T-helper 2 cell treated with Interferon-gamma antibody and Interleukin-4, amounts not matched to agents 5 μg/mL and 100 μg/mL, for 36 hours (primary cell): ENCODE results near the gene PEF1.
A peak's percentile ranks its signal among the peaks of the same experiment; 100 is the strongest.

Experiments used
- DNase-seq: peaks from one replicate; pipeline ENCODE4 v3.0.0; 2021; ENCODE audit warnings: low spot score
- H3K27ac Mint-ChIP-seq: one replicate; pipeline ENCODE4 v1.8.0; 2021; ENCODE audit warnings: mild to moderate bottlenecking, mixed read lengths
- H3K27me3 Mint-ChIP-seq: one replicate; pipeline ENCODE4 v1.8.0; 2021; ENCODE audit warnings: low read depth, mixed read lengths
- H3K36me3 Mint-ChIP-seq: one replicate; pipeline ENCODE4 v1.8.0; 2021; ENCODE audit warnings: low read depth, mixed read lengths
- H3K4me1 Mint-ChIP-seq: one replicate; pipeline ENCODE4 v1.8.0; 2021; ENCODE audit warnings: low read depth, mixed read lengths
- H3K4me3 Mint-ChIP-seq: one replicate; pipeline ENCODE4 v1.8.0; 2022; ENCODE audit warnings: mild to moderate bottlenecking, moderate library complexity, mixed read lengths
- H3K9me3 Mint-ChIP-seq: one replicate; pipeline ENCODE4 v1.8.0; 2021; ENCODE audit warnings: mixed read lengths

PEF1 gene

GRCh38 chr1:31667065-31667785 lies 22.5 kb upstream of the PEF1 start:
- H3K4me1 Mint-ChIP-seq = peaks cover 4% of the 10 kb centered on the region
- DNase-seq = no peak
- H3K27ac Mint-ChIP-seq = no peak overlapping the region
- no peak overlapping the region for H3K4me3 Mint-ChIP-seq
- H3K36me3 Mint-ChIP-seq = no peaks in the 10 kb centered on the region
- H3K27me3 Mint-ChIP-seq = peaks cover 26% of the 10 kb centered on the region
- no peaks in the 10 kb centered on the region for H3K9me3 Mint-ChIP-seq

GRCh38 chr1:31666263-31666963 lies 21.7 kb upstream of the PEF1 start:
- DNase-seq = no peak
- no peak overlapping the region for H3K27ac Mint-ChIP-seq
- no peaks in the 10 kb centered on the region for H3K36me3 Mint-ChIP-seq

GRCh38 chr1:31665234-31665878 lies 20.7 kb upstream of the PEF1 start:
- Mint-ChIP-seq H3K4me3 (no peak overlapping the region), H3K27me3 (peaks cover 20% of the 10 kb centered on the region), H3K27ac (no peak overlapping the region), H3K4me1 (peaks cover 4% of the 10 kb centered on the region), H3K9me3 (no peaks in the 10 kb centered on the region), H3K36me3 (no peaks in the 10 kb centered on the region)
- no peak for DNase-seq

More at GRCh38 chr1:31666263-31666963, 21.7 kb upstream of the PEF1 start:
- no peak overlapping the region for H3K4me3 Mint-ChIP-seq
- H3K27me3 Mint-ChIP-seq = peaks cover 26% of the 10 kb centered on the region
- peaks cover 4% of the 10 kb centered on the region for H3K4me1 Mint-ChIP-seq
- no peaks in the 10 kb centered on the region for H3K9me3 Mint-ChIP-seq

GRCh38 chr1:31664528-31664927 lies 19.9 kb upstream of the PEF1 start:
- no peak overlapping the region for H3K4me3 Mint-ChIP-seq
- no peak overlapping the region for H3K27ac Mint-ChIP-seq
- H3K36me3 Mint-ChIP-seq = no peaks in the 10 kb centered on the region
- H3K4me1 Mint-ChIP-seq = no peaks in the 10 kb centered on the region
- no peaks in the 10 kb centered on the region for H3K9me3 Mint-ChIP-seq
- no peak for DNase-seq
- H3K27me3 Mint-ChIP-seq = peaks cover 12% of the 10 kb centered on the region

- no peaks in the 10 kb centered on the region for H3K36me3 Mint-ChIP-seq
- peak; percentile 27 for DNase-seq
- H3K4me3 Mint-ChIP-seq = no peak overlapping the region
- H3K27me3 Mint-ChIP-seq = peaks cover 7% of the 10 kb centered on the region
- H3K9me3 Mint-ChIP-seq = no peaks in the 10 kb centered on the region
- no peak overlapping the region for H3K27ac Mint-ChIP-seq
- H3K4me1 Mint-ChIP-seq = no peaks in the 10 kb centered on the region
Observed at GRCh38 chr1:31663622-31664452, 19.2 kb upstream of the PEF1 start.

GRCh38 chr1:31662463-31662862 lies 17.8 kb upstream of the PEF1 start:
- Mint-ChIP-seq H3K9me3 (no peaks in the 10 kb centered on the region), H3K4me3 (no peak overlapping the region)

GRCh38 chr1:31661856-31662255 lies 17.2 kb upstream of the PEF1 start:
- Mint-ChIP-seq H3K4me1 (no peaks in the 10 kb centered on the region), H3K9me3 (no peaks in the 10 kb centered on the region), H3K27me3 (peaks cover 3% of the 10 kb centered on the region), H3K27ac (no peak overlapping the region), H3K4me3 (no peak overlapping the region), H3K36me3 (no peaks in the 10 kb centered on the region)
- DNase-seq = no peak

More at GRCh38 chr1:31662463-31662862, 17.8 kb upstream of the PEF1 start:
- no peak overlapping the region for H3K27ac Mint-ChIP-seq
- DNase-seq = no peak
- H3K36me3 Mint-ChIP-seq = no peaks in the 10 kb centered on the region
- peaks cover 3% of the 10 kb centered on the region for H3K27me3 Mint-ChIP-seq
- H3K4me1 Mint-ChIP-seq = no peaks in the 10 kb centered on the region

- no peak for DNase-seq
- H3K36me3 Mint-ChIP-seq = no peaks in the 10 kb centered on the region
- no peak overlapping the region for H3K27ac Mint-ChIP-seq
- no peak overlapping the region for H3K4me3 Mint-ChIP-seq
- no peaks in the 10 kb centered on the region for H3K9me3 Mint-ChIP-seq
- H3K27me3 Mint-ChIP-seq = peaks cover 3% of the 10 kb centered on the region
- no peaks in the 10 kb centered on the region for H3K4me1 Mint-ChIP-seq
Observed at GRCh38 chr1:31660871-31661455, 16.3 kb upstream of the PEF1 start.

- Mint-ChIP-seq H3K4me1 (no peaks in the 10 kb centered on the region), H3K27ac (no peak overlapping the region), H3K9me3 (no peaks in the 10 kb centered on the region), H3K4me3 (no peak overlapping the region), H3K36me3 (no peaks in the 10 kb centered on the region), H3K27me3 (peaks cover 6% of the 10 kb centered on the region)
- DNase-seq = no peak
Observed at GRCh38 chr1:31659889-31660288, 15.2 kb upstream of the PEF1 start.

- Mint-ChIP-seq H3K9me3 (no peaks in the 10 kb centered on the region), H3K27me3 (peaks cover 3% of the 10 kb centered on the region), H3K36me3 (no peaks in the 10 kb centered on the region), H3K27ac (no peak overlapping the region), H3K4me1 (no peaks in the 10 kb centered on the region), H3K4me3 (no peak overlapping the region)
- no peak for DNase-seq
Observed at GRCh38 chr1:31658721-31659120, 14.0 kb upstream of the PEF1 start.

- peaks cover 2% of the 10 kb centered on the region for H3K27me3 Mint-ChIP-seq
- no peaks in the 10 kb centered on the region for H3K9me3 Mint-ChIP-seq
- no peak overlapping the region for H3K27ac Mint-ChIP-seq
- no peak overlapping the region for H3K4me3 Mint-ChIP-seq
- H3K36me3 Mint-ChIP-seq = no peaks in the 10 kb centered on the region
- no peaks in the 10 kb centered on the region for H3K4me1 Mint-ChIP-seq
- DNase-seq = no peak
Observed at GRCh38 chr1:31657972-31658510, 13.4 kb upstream of the PEF1 start.

- H3K27me3 Mint-ChIP-seq = peaks cover 2% of the 10 kb centered on the region
- DNase-seq = no peak
- H3K27ac Mint-ChIP-seq = no peak overlapping the region
- no peak overlapping the region for H3K4me3 Mint-ChIP-seq
- no peaks in the 10 kb centered on the region for H3K9me3 Mint-ChIP-seq
- H3K36me3 Mint-ChIP-seq = no peaks in the 10 kb centered on the region
- H3K4me1 Mint-ChIP-seq = no peaks in the 10 kb centered on the region
Observed at GRCh38 chr1:31657020-31657804, 12.5 kb upstream of the PEF1 start.

GRCh38 chr1:31655756-31656155 lies 11.1 kb upstream of the PEF1 start:
- Mint-ChIP-seq H3K27ac (no peak overlapping the region), H3K4me1 (no peaks in the 10 kb centered on the region), H3K27me3 (peaks cover 2% of the 10 kb centered on the region), H3K36me3 (no peaks in the 10 kb centered on the region), H3K9me3 (no peaks in the 10 kb centered on the region), H3K4me3 (no peak overlapping the region)
- no peak for DNase-seq
